K562 (cell line): ENCODE measurements around the gene TPRG1L. TPM values are rescaled to one million over a fixed set of nuclear protein-coding genes. Genes with fewer than 3 reads are reported as not detected.

Source experiments
- BACH1 ChIP-seq: fragments of 200-800 bp; sonication (Bioruptor generic); IDR thresholded peaks from 2 replicates; pipeline ENCODE4 v1.6.1; 2016; ENCODE audit warnings: missing genetic modification characterization, missing compliant biosample characterization
- CGGBP1 ChIP-seq: fragments of 250-450 bp; sonication (Bioruptor Pico); IDR thresholded peaks from 2 replicates; pipeline ENCODE4 v1.9.0; 2021; ENCODE audit warnings: mild to moderate bottlenecking
- FOXP1 ChIP-seq: sonication (generic); formaldehyde crosslinking; IDR thresholded peaks from 2 replicates; pipeline ENCODE4 v1.8.0; 2022; ENCODE audit warnings: mild to moderate bottlenecking, missing genetic modification reagents
- GTF2B ChIP-seq: IDR thresholded peaks from 2 replicates; pipeline ENCODE4 v1.6.1; 2011; ENCODE audit not compliant: insufficient read length; ENCODE audit errors: extremely low read depth
- HINFP ChIP-seq: fragments of 450-650 bp; conservative IDR thresholded peaks from 2 replicates; pipeline ENCODE4 v1.6.1; 2016; ENCODE audit warnings: missing genetic modification characterization, low read depth, mild to moderate bottlenecking, control low read depth, missing compliant biosample characterization
- HSF4 ChIP-seq: fragments of 250-450 bp; sonication (Bioruptor Pico); IDR thresholded peaks from 2 replicates; pipeline ENCODE4 v2.1.2; 2022; ENCODE audit warnings: mild to moderate bottlenecking, moderate library complexity, borderline replicate concordance
- JUNB ChIP-seq: fragments of 450-650 bp; formaldehyde crosslinking; conservative IDR thresholded peaks from 2 replicates; pipeline ENCODE4 v1.4.0; 2020; ENCODE audit warnings: mild to moderate bottlenecking
- PTRF ChIP-seq: fragments of 450-650 bp; IDR thresholded peaks from 2 replicates; pipeline ENCODE4 v1.6.1; 2016; ENCODE audit warnings: mild to moderate bottlenecking, missing genetic modification characterization, missing compliant biosample characterization
- PTTG1 ChIP-seq: fragments of 450-650 bp; IDR thresholded peaks from 2 replicates; pipeline ENCODE4 v1.6.1; 2016; ENCODE audit warnings: low read depth, mild to moderate bottlenecking, missing genetic modification characterization, missing compliant biosample characterization
- SETDB1 ChIP-seq: IDR thresholded peaks from one replicate; pipeline ENCODE4 v1.6.1; 2012; ENCODE audit warnings: low read length, control low read depth, inconsistent platforms
- SMAD3 ChIP-seq: fragments of 450-650 bp; formaldehyde crosslinking; conservative IDR thresholded peaks from 2 replicates; pipeline ENCODE4 v1.4.0; 2020; ENCODE audit warnings: mild to moderate bottlenecking
- TEAD2 ChIP-seq: fragments of 450-650 bp; IDR thresholded peaks from 2 replicates; pipeline ENCODE4 v1.6.1; 2016; ENCODE audit warnings: missing genetic modification characterization, control low read depth, missing compliant biosample characterization
- ZNF134 ChIP-seq: fragments of 250-450 bp; sonication (Bioruptor Pico); conservative IDR thresholded peaks from 2 replicates; pipeline ENCODE4 v1.4.0; 2020
- ZNF175 ChIP-seq: fragments of 200-800 bp; sonication (Bioruptor generic); IDR thresholded peaks from 2 replicates; pipeline ENCODE4 v1.6.1; 2016; ENCODE audit warnings: low read depth, mild to moderate bottlenecking, missing genetic modification characterization, missing compliant biosample characterization
- ZNF197 ChIP-seq: fragments of 200-800 bp; sonication (Bioruptor generic); IDR thresholded peaks from 2 replicates; pipeline ENCODE4 v1.6.1; 2016; ENCODE audit warnings: low read depth, missing genetic modification characterization, missing compliant biosample characterization
- ZNF232 ChIP-seq: sonication (generic); formaldehyde crosslinking; IDR thresholded peaks from 2 replicates; pipeline ENCODE4 v1.8.0; 2022; ENCODE audit warnings: mild to moderate bottlenecking, missing genetic modification reagents
- polyA plus RNA-seq, 8 experiments: library from polyadenylated mRNA; depleted of rRNA in 4 of 8; stranded (reverse) in 5 of 8; unstranded in 3 of 8; fragments of >200 nt; fragmentation: Nextera tagmentation in 2 of 8; fragmentation: Illumina TruSeq in 1 of 8; extraction: Ambion mirVana in 2 of 8; extraction: Trizol in 1 of 8; gene quantifications; 2 replicates each; pipeline versions ENCODE4 v1.2.1 to v1.2.3, GENCODE V29; 2011 to 2014; ENCODE audit warnings: inconsistent platforms in 1 of 8, missing spikeins in 1 of 8
- total RNA-seq, 7 experiments: library from RNA; depleted of rRNA in 6 of 7; stranded (reverse); fragments of >200 nt in 6 of 7; fragmentation: Illumina TruSeq in 2 of 7; extraction: Trizol in 2 of 7; gene quantifications; 2 replicates each; pipeline versions ENCODE4 v1.2.1 to v1.2.3, GENCODE V29; 2011 to 2021; ENCODE audit warnings: low replicate concordance in 1 of 7
- TF ChIP-seq, protein P1 (sequence below): fragments of 250-450 bp; sonication (Bioruptor Pico); IDR thresholded peaks from 2 replicates; pipeline ENCODE4 v1.5.0; 2020; ENCODE audit warnings: mild to moderate bottlenecking
- TF ChIP-seq, protein P2 (sequence below): sonication (generic); formaldehyde crosslinking; IDR thresholded peaks from 2 replicates; pipeline ENCODE4 v1.8.1; 2023; ENCODE audit warnings: mild to moderate bottlenecking, missing genetic modification reagents

TPRG1L gene
- total and polyA plus RNA-seq, 9 of the 15 experiments (the other 6 are each of a cell fraction or from before 2014, with no cell fraction given), result 1.6 to 11.0 (median 6.2) TPM

DNA sequence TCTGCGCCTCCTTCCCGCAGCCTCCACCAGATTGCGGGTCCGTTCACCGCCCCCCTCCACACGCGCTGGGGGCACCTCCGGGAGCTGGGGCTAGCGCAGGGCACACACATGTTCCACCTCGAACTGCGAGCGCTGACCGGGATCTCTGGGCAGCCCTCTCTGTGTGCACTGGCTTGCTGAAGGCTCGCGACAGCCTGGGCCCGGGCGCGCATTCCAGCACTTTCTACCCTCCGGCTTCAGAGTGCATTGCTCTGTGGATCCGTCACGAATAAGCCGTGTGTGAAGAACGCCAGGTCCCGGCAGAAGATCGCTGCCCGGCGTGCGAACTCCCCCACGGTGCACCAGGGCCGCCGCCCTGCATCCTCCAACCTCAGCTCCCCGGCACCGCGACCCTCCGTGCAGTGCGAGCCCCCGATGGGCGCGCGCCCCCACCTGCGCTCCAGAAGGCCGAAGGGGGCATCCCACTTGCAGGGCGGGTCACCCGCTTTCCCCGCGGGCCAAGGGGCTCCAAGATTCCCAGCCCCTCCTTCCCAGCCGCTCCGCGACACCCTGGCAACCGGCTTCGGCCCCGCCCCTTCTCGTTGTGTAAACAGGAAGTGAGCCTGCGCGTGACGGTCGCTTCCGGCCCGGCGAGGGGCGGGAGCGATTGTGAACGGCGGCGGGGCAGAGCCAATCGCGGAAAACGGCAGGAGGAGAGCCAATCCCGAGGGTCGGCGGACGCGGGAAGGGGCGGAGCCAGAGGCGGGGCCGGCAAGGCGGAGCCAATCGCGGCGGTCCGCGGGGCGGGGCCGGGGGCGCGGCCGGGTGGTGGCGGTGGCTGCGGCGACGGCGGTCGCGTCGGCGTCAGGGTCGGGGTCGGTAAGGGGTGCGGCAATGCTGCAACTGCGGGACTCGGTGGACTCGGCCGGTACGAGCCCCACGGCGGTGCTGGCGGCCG lies at the start of gene TPRG1L (continued):
- no peak for TF ChIP-seq HINFP
- TF ChIP-seq SETDB1, result no peak
- no peak for TF ChIP-seq GTF2B
- TF ChIP-seq ZNF134, result no peak
- TF ChIP-seq ZNF232 (CRISPR knock-in tag), result no peak
- TF ChIP-seq TEAD2 (tag), result no peak
- TF ChIP-seq HSF4 (CRISPR knock-in tag), result no peak
- no peak for TF ChIP-seq PTRF (tag)
- no peak for TF ChIP-seq PTTG1 (tag)
- TF ChIP-seq, protein P1, sequence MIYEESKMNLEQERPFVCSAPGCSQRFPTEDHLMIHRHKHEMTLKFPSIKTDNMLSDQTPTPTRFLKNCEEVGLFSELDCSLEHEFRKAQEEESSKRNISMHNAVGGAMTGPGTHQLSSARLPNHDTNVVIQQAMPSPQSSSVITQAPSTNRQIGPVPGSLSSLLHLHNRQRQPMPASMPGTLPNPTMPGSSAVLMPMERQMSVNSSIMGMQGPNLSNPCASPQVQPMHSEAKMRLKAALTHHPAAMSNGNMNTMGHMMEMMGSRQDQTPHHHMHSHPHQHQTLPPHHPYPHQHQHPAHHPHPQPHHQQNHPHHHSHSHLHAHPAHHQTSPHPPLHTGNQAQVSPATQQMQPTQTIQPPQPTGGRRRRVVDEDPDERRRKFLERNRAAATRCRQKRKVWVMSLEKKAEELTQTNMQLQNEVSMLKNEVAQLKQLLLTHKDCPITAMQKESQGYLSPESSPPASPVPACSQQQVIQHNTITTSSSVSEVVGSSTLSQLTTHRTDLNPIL (CRISPR knock-in tag), result no peak
- no peak; the same call in 1 of the 2 replicates for TF ChIP-seq FOXP1 (CRISPR knock-in tag)
- TF ChIP-seq ZNF175 (CRISPR knock-in tag), result no peak
- no peak for TF ChIP-seq CGGBP1 (CRISPR knock-in tag)
- no peak for TF ChIP-seq BACH1 (tag)
- TF ChIP-seq ZNF197 (CRISPR knock-in tag), result no peak
- no peak for TF ChIP-seq JUNB
- TF ChIP-seq, protein P2, sequence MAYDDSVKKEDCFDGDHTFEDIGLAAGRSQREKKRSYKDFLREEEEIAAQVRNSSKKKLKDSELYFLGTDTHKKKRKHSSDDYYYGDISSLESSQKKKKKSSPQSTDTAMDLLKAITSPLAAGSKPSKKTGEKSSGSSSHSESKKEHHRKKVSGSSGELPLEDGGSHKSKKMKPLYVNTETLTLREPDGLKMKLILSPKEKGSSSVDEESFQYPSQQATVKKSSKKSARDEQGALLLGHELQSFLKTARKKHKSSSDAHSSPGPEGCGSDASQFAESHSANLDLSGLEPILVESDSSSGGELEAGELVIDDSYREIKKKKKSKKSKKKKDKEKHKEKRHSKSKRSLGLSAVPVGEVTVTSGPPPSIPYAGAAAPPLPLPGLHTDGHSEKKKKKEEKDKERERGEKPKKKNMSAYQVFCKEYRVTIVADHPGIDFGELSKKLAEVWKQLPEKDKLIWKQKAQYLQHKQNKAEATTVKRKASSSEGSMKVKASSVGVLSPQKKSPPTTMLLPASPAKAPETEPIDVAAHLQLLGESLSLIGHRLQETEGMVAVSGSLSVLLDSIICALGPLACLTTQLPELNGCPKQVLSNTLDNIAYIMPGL (CRISPR knock-in tag), result no peak
- TF ChIP-seq SMAD3 (CRISPR knock-in tag), result no peak
